Cardiac septum (tissue), 1 donor: ENCODE data around the gene CHST11. TPM values are rescaled to one million over a fixed set of nuclear protein-coding genes. Genes with fewer than 3 reads are reported as not detected.
"Not testable (repeated sequence)": the region's sequence is repeated elsewhere in the genome, so short reads cannot be mapped to it uniquely, and the experiment has no call there.

Experiments used
- DNase-seq: peaks from one replicate; pipeline ENCODE4 v3.0.0-alpha.2; 2020; ENCODE audit warnings: low spot score
- intact Hi-C: fragments of 100-400 bp; cut with DNase I; formaldehyde crosslinking; loops from one replicate; pipeline ENCODE4 v1.14.0; 2022
- total RNA-seq: library from RNA; stranded (reverse); fragmentation: NEBNext Ultra II Directional; extraction: Animal tissue kit (Norgen Biotek cat#: 25700); gene quantifications from one replicate; pipeline ENCODE4 v1.2.1, GENCODE V29; 2021
- donor health status: DM: no; HTN: no; CAD: no.

The CHST11 gene
- total RNA-seq, 1 donor from 2014 or later: 6.1 TPM

DNA sequence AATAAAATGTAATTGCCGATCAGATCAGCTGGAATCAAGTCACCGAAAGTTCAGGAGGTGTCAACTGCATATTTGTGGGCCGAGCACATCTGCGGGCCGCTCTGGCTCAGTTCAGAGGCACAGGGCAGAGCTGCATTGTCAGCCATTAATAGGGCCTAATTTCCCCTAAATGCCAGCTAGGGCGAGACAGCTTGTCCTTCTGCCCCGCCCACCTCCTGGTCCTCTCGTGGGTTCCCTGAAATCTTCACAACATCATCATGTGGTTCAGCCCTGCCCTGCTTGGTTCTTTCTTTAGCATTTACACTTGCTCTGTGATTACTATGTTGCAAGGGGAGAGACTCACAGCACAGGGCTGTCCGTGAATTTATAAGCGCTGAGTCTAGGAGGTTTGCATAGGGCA is 148.9 kb downstream of the CHST11 start:
- intact Hi-C loops: no loop called here
- DNase-seq: no peak

DNA sequence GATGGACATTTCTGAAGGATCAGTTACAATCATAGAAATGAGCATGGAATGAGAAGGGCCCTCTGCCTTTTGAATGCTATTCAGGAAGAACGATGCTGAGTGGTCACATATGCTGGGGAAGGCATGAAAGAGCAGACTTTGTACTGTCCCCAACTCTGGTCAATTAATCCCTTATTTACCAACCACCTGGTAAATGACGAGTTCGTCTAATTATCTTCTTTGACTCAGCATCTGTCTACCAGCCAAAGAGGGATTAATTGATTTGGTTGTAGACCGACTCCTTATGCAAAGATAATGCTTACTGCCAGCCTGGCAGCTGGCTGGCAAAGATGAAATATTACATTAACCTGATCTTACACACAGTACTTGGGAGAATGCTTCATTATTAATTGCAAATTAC is 152.2 kb downstream of the CHST11 start:
- intact Hi-C loops: no loop called here

DNA sequence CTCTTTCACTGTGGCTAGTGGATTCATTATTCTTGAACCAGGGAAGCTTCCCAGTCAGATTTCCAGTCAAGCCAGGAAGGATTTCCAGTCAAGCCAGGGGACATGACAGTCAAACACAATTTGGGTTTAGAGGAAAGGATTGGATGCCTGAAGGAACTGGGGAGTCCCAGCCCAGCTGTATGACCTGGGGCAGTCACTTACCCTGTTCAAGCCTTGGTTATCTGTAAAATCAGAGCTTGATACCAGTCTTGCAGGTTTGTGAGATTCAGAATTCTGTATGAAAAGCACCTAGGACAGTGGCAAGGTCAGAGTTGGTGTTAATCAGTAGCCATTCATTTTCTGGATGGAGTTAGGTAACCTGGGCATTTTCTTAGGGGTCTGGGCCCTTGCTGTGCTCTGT is 152.7 kb downstream of the CHST11 start:
- intact Hi-C loops: no loop called here
- no peak for DNase-seq

More for the DNA sequence above, 152.2 kb downstream of the CHST11 start:
- DNase-seq: no peak

DNA sequence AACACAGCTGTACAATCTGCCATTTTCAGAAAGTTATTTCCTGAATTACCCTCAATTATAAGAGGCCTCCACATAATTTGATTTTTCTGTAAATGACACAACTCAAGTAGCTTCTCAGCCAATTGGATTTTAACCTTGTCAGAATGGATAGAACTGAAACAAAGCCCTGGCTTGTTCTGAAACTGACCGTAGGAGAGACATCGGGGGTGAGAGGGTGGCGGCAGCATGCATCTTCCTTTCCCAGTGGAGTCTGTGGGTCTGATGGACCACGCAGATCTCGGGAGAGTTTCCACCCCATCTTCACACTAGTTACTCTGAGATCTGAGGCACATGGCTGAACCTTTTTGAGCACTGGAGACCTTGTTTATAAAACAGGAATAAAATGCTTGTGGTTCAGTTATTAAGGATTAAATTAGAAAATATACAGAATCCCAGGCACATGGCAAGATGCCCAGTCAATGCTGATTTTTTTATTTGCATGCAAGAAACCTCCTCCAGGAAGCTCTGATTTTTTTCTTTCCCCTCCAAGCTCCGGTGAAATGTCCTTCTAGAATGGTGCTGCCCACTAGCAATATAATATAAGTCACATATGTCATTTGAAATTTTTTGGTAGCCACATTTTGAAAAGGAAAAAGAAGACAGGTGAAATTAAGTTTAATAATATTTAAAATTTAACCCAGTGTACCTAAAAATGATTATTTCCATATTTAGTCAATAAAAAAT is 153.9 kb downstream of the CHST11 start:
- intact Hi-C loops: no loop called here
- no peak for DNase-seq

DNA sequence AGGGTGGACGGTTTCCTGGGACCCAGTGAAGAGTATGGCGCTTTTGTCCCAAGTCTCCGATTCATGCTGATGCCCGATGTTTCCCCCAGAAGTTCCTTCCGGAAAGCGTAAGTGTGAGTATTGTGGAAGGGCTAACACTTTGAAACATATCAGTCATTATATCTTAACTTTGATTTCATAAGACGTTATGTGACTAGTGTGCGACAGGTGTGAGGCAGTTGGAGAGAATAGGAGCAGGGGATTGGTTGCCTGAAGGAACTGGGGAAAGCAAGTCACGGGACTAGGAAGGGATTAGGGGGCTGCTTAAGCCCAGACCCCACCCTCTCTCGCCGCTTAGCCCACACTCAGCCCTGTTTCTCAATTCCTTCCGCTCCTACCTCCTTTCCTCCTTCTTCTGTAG is 154.9 kb downstream of the CHST11 start:
- intact Hi-C loops: no loop called here
- no peak for DNase-seq

DNA sequence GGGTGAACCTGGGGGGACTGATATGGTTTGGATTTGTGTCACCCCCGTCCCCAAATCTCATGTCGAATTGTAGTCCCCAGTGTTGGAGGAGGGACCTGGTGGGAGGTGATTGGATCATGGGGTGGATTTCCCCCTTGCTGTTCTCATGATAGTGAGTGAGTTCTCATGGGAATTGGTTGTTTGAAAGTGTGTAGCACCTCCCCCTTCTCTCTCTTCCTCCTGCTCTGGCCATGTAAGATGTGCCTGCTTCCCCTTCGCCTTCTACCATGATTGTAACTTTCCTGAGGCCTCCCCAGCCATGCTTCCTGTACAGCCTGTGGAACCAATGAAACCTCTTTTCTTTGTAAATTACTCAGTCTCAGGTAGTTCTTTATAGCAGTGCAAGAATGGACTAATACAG is 156.6 kb downstream of the CHST11 start:
- intact Hi-C loops, DNase-seq: not testable (repeated sequence)

DNA sequence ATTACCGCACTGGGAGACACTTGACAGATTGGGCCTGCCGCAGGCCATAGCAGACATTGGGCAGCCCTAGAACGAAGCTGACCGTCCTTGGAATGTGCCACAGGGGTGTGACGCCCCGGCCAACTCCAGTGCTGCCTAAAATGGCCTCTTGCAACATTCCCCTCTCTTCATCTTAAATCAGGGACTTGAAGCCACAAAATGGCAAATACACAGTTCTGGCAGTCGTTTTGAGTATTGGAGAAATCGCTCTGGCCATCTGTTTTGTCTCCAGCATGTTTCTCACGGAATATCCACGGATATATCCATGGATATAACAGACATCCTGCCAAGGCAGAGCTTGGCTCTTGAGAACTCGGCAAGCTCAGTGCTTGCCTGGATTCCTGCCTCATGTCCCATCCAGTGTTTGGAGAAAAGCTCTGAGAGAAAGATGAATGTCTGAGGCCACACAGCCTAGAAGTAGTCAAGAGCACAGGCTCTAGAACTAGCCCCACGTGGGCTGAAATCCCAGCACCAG is 158.4 kb downstream of the CHST11 start:
- no peak for DNase-seq
- intact Hi-C loops: no loop called here

DNA sequence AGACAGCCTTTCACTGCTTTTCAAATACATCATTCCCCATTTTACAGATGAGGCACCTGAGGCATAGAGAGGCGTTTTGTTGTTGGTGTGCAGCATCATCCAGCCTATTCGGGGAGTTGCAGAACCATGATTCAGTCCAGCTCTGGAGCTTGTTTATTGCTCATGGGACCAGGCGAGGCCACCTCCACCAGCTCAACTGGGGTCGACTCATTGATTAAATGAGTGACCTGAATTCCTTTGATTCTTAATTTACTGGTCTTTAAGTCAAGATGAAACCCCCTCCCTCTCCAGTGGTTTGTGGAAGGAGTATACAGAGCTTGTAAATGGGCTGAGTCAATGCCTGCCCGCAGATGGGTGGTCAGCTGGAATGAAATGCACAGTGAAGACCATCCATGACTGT is 161.9 kb downstream of the CHST11 start:
- intact Hi-C loops: no loop called here
- no peak for DNase-seq

DNA sequence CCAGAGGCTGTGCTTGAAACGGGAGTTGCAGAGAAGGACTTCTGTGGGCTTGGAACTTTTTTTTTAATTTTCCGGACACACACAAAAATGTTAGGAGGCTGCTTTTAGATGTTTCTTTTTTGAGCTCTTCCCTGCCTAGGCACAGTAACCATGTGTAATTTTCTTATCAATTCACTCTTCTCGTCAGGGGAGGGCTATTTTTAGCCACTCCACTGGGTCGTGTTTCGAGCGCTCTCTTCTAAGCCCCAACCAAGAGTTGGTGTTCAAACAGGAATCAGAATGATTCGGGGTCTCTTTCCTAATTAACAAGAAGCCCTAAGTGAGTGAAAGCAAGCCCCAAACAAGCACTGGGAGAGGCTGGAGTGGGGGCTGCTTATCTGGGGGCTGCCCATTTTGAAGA is 162.6 kb downstream of the CHST11 start:
- intact Hi-C loops: no loop called here
- DNase-seq: no peak

DNA sequence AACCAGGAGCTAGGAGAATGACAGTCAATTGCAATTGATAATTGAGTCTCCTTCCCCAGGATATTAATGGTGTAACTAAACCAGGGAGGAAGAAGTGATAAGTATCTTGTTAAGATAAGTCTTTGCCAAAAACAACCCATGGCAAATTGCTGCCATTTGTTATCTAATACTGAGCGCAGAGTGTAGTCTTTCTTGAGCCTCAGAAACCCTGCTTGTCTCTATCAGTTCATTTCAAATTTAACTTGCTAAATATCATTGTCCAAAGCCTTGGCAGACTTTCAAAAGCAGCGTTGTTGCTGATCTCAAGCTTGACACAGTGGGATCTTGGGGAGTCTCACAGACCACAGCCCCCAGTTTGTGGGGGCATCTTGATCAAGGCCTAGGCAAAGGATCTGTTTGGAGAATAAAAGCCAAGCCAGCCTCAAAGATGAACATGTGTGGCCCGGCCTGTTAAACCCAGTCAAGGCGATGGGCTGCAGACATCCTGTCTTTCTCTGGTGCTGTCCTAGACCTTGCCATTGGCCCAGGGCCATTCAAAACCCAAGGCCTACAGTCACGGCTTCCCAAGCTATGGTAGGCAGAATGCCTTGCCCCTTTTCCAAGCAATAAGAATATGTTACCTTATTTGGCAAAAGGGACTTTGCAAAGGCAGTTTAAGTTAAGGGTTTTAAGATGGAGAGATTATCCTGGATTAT is 164.2 kb downstream of the CHST11 start:
- intact Hi-C loops: no loop called here
- no peak for DNase-seq

DNA sequence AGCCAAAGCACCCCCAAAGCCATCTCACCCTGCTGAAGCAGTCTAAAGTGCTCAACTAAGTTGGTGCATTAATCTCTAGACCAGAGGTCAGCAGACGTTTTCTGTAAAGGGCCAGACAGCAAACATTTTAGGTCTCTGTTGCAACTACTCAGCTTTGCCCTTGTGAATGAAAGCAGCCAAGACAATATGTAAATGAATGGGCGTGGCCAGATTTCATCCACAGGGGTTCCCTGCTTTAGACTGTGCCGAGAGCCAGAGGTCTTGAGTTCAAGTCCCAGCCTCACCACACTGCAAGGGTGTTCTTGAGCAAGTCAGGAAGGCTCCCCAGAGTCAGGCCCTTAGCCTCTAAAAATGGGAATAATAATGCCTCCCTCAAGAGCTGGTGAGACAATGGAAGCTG is 166.2 kb downstream of the CHST11 start:
- no peak for DNase-seq
- intact Hi-C loops: no loop called here

DNA sequence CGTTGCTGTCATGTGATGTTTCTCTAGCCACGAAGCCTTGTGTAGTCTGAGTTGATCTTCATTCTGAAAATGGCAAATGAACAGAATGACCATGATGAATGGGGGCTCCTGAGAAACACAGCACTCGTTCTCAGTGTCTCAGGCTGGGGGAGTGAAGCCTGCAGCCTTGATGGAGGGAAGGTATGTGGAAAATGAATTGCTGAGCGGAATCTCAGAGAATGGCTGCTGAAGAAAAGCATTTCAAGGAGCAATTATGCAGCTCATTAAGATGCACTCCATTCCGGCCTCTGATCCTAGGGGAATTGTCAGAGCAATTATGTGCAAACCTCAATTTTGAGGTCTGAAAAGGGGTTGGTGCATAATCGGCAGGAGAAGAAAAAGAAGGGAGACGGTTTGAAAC is 167.1 kb downstream of the CHST11 start:
- intact Hi-C loops: no loop called here
- DNase-seq: no peak

DNA sequence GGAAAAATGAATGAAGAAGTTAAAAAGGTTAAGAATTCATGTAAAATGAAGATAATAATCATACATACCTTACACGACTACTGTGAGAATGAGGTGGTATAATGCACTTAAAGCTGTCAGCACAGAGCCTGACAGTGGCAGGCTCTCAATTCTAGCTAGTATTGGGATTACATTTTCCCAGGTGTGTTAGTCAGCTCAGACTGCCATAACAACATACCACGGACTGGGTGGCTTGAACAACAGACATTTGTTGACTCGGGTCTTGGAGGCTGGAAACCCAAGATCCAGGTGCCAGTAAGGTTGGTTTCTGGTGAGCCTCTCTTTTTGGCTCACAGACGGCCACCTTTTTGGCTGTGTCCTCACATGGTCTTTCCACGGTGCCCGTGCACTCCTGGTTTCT is 167.8 kb downstream of the CHST11 start:
- intact Hi-C loops: no loop called here
- no peak for DNase-seq

DNA sequence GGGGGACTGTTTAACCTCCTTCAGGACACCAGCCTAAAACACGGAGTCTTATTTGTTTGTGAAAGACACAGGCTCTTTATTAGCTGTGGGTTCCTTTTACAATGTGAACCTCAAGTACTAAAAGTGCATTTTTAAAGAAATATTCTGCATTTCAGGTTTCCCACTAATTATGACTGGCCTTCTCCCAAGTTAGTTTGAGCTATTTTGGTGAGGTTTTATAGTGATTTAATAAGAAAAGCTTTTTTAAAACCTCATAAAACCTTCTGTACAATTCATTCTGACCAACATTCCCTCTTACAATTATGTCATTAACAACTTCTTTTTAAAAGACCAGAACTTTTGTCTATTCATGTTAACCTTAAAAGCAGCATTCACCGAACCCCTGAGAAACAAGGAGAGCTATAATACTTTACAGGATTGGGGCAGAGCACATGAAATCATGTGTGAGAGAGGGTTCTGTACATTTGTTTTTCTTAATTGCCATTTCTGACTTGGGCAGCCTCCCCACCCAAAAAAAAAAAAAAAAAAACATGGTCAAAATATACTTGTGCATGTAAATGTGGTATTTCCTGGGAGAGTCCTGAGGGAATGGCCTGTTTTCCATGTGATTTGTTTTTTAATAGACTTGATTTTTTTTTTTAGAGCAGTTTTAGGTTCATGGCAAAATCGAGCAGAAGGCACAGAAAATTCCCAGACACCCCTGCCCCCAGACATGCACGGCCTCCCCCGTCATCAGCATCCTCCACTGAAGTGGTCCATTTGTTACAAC is 169.5 kb downstream of the CHST11 start:
- intact Hi-C loops: no loop called here

DNA sequence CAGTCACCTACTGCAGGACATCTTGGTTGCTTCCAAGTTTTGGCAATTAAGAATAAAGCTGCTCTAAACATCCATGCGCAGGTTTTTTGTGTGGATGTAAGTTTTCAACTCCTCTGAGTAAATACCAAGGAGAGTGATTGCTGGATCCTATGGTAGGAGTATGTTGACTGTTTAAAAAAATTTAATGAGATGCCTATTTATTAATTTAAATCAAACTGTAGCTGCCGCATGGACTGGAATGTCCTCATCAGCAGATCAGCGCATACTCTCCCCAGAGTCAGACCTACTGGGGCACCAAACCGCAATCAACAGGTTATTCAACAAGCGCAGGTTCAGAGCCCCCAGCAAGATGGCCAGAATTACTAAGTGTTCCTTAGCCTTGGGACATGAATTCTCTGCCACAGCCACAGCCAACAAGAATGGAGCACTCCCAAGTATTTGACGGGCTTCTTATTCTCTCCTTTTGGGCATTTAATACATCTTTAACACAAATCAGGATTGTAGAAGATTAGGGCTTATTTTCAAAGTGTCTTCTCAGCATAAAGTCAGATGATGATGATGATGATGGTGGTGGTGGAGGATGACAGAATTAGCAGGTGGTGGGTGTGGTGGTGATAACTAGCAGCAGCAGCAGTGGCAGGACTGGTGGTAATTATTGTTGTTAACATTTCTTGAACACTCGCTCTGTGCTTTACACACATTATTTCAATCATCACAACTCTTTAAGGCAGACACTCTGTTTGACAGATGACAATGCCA is 170.7 kb downstream of the CHST11 start:
- no peak for DNase-seq
- intact Hi-C loops: no loop called here

More for the DNA sequence above, 169.5 kb downstream of the CHST11 start:
- no peak for DNase-seq

DNA sequence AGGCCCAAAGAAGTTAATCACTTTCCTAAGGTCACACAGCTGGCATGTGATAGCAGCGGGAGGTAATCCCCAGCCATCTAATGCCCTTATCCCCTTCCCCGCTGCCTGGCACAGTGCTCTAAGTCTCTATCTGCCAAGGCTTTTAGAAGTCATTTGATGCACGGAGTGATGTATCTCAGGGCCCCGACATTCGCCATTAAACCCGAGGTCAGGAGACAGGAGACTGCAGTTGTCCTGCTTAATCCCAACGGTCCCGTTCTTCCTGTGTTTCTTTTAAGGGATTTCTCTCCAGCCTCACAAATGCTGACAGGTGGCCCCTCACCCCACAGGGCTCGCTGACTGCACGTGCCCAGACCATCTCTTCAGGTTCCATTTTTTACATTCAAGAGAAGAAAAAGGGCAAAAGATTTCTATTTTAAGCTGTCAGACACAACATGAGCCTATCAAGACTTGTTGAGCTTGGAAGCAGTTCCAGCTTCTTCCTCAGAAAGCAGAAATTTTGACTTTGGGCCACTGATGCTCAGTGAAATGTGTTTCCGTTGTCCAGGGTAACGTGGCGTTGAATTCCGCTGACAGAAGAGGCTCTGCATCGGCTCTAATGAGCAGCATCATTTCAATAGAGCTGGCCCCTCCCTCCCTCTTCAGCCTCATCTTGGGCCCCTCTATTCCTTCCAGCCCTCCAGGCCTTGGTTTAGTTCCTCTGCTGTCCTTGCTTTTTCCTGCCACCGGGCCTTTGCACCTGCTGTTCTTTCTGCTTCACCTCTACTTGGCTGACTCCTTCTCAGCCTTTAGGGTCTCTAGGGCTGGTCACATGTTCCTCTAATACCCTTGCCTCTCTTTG is 171.5 kb downstream of the CHST11 start:
- intact Hi-C loops: no loop called here
- no peak for DNase-seq

DNA sequence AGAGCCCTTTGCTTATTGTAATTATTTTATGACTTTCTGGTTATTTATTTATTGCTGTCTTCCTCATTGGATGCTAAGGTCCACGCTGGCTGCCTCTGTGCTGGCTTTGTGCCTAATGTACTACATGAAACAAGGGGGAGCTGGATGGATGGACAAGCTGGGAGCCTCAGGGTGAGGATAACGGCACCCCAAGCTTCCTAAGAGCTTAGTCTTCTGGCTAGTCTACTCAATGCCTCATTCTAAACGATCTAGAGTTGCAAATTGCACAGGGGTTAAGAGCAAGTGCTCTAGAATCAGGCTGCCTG is 172.0 kb downstream of the CHST11 start:
- DNase-seq: no peak
- intact Hi-C loops: no loop called here

DNA sequence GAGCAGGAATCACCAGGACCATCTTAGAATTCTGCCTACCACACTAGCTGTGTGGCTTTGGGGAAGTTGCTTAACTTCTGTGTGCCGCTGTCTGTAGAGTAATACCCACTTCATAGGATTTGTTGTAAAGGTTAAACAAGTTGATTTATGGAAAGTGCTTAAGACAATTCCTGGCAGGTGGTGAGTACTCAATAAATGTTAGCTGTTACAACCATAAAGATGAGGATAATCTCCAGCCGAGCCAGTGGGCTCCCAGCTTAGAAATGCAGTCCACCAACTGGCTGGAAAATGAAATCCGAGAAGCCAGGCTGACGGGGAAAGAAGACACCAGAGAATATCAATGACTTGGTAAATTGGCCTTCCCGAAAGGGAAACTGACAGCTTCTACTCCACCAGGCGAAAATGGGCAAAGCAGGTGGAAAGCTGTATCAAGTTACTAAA is 173.5 kb downstream of the CHST11 start:
- intact Hi-C loops: no loop called here
- DNase-seq: no peak

DNA sequence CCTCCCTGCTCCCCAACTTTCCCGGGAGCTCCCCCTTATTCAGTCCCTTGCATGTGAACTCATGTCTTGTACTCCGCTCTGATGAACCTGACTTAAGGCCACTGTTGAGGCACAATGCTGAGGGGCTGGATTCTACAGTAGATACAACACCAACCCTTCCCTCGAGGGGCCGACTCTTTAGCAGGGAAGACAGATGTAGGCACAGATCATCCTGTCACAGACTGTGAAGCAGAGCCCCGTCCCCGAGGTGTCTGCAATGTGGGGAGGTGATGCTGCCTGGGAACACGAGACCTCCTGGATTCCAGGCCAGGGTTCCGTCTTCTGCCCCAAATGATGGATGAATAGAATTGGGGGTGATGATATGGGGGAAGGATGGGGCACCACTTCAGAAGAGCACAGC is 175.1 kb downstream of the CHST11 start:
- no peak for DNase-seq
- intact Hi-C loops: no loop called here
